Fibroblast of pulmonary artery (primary cell): ENCODE data around the gene CST8.

ENCODE experiments used
- DNase-seq: peaks from one replicate; pipeline ENCODE4 v3.0.0-alpha.2; 2010; ENCODE audit warnings: low read depth
- H3K4me3 ChIP-seq: replicated peaks from 2 replicates; pipeline ENCODE4 v1.5.1; 2011; ENCODE audit warnings: low read depth, mild to moderate bottlenecking, control low read depth, low read length, moderate library complexity
- TF ChIP-seq, protein P1 (sequence below): IDR thresholded peaks from 2 replicates; pipeline ENCODE4 v1.5.1; 2011; ENCODE audit warnings: mild to moderate bottlenecking, control low read depth, low read length, inconsistent platforms; ENCODE audit errors: missing control alignments

Gene CST8, protein sequence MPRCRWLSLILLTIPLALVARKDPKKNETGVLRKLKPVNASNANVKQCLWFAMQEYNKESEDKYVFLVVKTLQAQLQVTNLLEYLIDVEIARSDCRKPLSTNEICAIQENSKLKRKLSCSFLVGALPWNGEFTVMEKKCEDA

DNA sequence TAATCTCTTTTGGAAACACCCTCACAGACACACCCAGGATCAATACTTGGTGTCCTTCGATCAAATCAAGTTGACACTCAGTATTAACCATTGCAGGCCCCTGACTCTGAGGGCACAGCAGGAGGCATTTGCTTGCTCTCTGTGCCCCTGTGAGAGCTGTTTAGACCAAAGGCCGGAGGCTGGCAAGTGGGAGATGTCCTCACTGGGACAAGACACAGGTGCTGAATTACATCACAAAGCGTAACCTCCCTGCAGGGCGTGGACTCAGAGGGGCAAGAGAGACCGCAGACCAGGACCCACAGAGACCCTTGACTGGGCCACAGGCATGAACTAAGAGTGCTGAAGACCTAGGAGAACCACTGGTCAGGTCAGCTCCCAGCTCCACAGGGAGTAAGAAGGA lies at the start of gene CST8:
Gene CST8 (plus strand): TSS at position 301 of the 400 bp plus-strand sequence. CDS start 551 bp downstream, outside the sequence.
- TF ChIP-seq, protein P1, sequence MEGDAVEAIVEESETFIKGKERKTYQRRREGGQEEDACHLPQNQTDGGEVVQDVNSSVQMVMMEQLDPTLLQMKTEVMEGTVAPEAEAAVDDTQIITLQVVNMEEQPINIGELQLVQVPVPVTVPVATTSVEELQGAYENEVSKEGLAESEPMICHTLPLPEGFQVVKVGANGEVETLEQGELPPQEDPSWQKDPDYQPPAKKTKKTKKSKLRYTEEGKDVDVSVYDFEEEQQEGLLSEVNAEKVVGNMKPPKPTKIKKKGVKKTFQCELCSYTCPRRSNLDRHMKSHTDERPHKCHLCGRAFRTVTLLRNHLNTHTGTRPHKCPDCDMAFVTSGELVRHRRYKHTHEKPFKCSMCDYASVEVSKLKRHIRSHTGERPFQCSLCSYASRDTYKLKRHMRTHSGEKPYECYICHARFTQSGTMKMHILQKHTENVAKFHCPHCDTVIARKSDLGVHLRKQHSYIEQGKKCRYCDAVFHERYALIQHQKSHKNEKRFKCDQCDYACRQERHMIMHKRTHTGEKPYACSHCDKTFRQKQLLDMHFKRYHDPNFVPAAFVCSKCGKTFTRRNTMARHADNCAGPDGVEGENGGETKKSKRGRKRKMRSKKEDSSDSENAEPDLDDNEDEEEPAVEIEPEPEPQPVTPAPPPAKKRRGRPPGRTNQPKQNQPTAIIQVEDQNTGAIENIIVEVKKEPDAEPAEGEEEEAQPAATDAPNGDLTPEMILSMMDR, result no peak
- no peak for DNase-seq
- no peak within 1 kb of the TSS for H3K4me3 ChIP-seq

DNA sequence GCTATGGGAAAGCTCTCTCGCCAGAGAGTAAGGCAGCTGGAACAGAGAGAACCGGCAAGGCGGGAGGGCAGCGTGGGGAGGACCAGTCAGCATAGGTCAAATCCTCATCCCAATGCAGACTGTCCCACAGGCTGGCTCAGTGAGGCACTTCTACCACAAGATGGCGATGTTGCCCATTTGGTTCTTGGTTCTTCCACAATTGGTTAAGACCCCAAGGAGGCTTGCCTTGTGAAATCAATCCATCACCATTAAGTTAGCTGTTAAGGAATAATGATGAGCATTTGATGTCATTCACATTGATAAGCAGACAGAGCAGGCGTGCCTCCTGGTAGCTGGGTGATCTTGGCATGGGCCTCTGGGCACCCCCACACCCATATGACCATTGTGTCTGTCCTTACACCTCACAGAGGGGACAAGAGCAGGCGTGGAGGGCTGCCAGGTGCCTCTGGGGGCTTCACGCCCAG lies 49.0 kb upstream of the CST8 start:
- TF ChIP-seq, protein P1, result peak; percentile 97
- peak; percentile 86 for DNase-seq
- no peak overlapping the region for H3K4me3 ChIP-seq

DNA sequence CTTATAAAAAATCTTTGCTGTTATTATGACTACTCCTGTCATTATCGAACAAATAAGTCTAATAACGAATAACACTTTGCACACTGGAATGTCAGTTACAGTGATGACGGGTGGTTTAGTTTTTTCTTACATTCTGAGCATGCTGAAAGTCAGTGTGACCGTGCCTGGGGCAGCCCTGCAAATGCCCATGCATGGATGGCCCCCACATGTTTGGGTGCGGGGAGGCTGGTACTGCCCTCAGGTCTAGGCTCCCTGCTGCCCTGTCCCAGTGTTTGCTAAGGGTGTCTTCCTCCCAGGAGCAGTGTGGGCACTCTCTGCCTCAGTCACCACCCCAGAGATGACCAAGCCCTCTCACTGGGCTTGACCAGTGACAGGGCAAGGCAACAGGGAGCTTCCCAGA lies 48.5 kb upstream of the CST8 start:
- no peak overlapping the region for H3K4me3 ChIP-seq
- no peak for DNase-seq
- TF ChIP-seq, protein P1, result no peak

DNA sequence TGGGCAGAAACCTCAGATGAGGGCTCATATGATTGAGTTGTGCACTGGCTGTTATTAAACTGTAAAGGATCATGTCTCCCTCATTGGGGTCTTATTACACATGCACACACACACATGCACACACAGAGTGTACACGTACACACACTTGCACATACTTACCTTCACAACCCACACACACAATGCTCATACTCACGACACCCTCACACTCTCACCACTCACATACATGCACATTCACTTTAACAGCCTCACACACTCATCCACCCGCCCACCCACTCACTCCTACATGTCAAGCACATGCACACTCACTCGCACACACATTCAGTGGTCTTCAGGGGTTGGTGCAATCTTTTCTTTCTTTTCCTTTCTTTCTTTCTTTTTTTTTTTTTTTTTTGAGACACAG lies 46.1 kb upstream of the CST8 start:
- no peak for DNase-seq
- H3K4me3 ChIP-seq, result no peak overlapping the region
- TF ChIP-seq, protein P1, result no peak

DNA sequence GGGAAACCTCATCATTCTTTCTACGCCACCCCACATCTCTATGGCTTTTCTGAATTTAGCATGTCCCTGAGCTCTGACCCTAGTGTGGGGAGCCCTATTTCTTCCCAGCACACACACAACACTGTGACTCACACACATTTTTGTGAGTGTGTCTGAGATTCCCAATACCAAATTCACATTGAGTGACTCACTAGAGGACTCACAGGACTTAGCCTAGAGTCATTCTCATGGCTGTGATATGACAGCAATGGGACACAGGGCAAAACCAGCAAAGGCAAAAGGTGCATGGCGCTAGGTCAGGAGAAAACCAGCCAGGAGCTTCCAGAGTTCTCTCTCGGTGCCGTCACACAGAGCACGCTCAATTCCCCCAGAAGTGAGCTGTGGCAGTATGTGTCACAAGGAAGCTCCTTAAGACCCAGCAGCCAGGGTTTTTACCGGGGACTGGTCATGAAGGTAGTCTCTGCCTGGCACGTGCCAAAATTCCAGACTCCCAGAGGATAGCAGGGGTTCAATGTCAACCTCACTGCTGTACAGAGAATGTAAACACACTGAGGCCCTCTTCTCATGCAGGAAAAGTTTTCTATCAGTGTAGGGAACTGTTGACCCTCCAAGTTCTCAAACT lies 45.2 kb upstream of the CST8 start:
- TF ChIP-seq, protein P1, result no peak
- no peak overlapping the region for H3K4me3 ChIP-seq
- peak; percentile 56 for DNase-seq

DNA sequence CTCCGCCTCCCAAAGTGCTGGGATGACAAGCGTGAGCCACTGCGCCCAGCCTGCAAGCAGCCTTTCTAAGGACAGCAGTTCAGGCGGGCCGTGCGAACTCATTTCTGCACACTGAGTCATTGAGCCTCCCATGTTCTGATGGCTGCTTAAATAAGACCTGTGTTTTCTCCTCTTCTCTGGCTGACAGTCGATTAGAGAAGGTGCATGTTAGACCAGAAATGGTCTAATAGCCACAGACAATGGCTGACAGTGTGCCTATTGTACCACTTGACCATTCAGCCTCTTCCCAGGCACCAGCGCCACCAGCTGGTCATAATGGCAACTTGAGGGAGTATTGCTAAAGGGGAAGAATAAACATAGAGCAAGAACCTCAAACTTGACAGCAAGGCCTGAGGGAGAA lies 44.4 kb upstream of the CST8 start:
- peak; percentile 61 for DNase-seq
- TF ChIP-seq, protein P1, result peak; percentile 73
- no peak overlapping the region for H3K4me3 ChIP-seq

DNA sequence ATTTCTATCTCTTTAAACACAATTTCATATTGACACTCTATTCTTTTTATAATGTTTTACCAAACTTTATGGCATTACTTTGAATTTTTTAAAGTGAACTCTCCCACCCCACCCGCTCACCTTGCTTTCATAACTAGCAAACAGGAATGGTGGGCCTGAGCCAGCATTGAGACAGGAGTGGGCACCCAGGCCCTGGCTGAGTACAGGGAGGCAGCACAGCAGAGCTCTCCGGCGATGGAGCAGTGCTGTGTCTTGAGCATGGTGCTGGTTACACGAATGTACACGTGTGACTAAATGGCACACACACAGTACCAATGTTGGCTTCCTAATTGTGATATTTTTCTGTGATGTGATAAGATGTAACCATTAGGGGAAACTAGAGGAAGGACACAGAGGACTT lies 42.8 kb upstream of the CST8 start:
- DNase-seq, result no peak
- H3K4me3 ChIP-seq, result no peak overlapping the region
- TF ChIP-seq, protein P1, result no peak
